Measurements from ENCODE around the gene MBNL1. TPM values are rescaled to one million over a fixed set of nuclear protein-coding genes. Genes with fewer than 3 reads are reported as not detected.

Gene MBNL1
- total and polyA plus RNA-seq, 4 donors = 17.1 to 110 (median 62.3) TPM

GRCh38 chr3:152276681-152277080, 8.0 kb downstream of the MBNL1 start:
- Histone ChIP-seq H3K9ac (ENCODE audit: low read depth in 1 of 2, low read length in 2 of 2) (no peak overlapping the region), H3K4me1 (ENCODE audit: control insufficient read depth in 4 of 4, insufficient read depth in 4 of 4, low read length in 3 of 4) (peaks cover 6 to 46% (median 15%) of the 10 kb centered on the region in 4 donors), H3K36me3 (ENCODE audit: control insufficient read depth in 4 of 4, insufficient read depth in 3 of 4, low read depth in 1 of 4, low read length in 3 of 4) (no peaks in the 10 kb centered on the region), H3K4me3 (ENCODE audit: low read depth in 1 of 3, low read length in 3 of 3) (no peak overlapping the region), H3K27ac (ENCODE audit: low read depth in 1 of 2, low read length in 2 of 2) (no peak overlapping the region), H3K9me3 (ENCODE audit: control insufficient read depth in 4 of 4, low read length in 3 of 4) (no peaks in the 10 kb centered on the region), H3K27me3 (ENCODE audit: control insufficient read depth in 4 of 4, insufficient read depth in 4 of 4, low read length in 3 of 4) (no peaks in the 10 kb centered on the region)
- no peak for DNase-seq (ENCODE audit: low spot score)
- WGBS = 87% methylated on average over 1 of the region's 1 CpG
- TF ChIP-seq ATF3 (IDR thresholded peaks at IDR 0.05) (no peak), HNF4A (conservative IDR thresholded peaks at IDR 0.05) (no peak), ZBTB33 (IDR thresholded peaks at IDR 0.05) (no peak), REST (IDR thresholded peaks at IDR 0.05) (no peak), RXRA (IDR thresholded peaks at IDR 0.05) (no peak), TAF1 (conservative IDR thresholded peaks at IDR 0.05) (no peak), NR2F2 (IDR thresholded peaks at IDR 0.05) (no peak), HNF4G (IDR thresholded peaks at IDR 0.05) (no peak), FOXA1 (IDR thresholded peaks at IDR 0.05) (no peak), YY1 (IDR thresholded peaks at IDR 0.05) (no peak), JUND (IDR thresholded peaks at IDR 0.05) (no peak), GABPA (IDR thresholded peaks at IDR 0.05 in 1 of 2, conservative IDR thresholded peaks at IDR 0.05 in 1 of 2) (no peak), EGR1 (IDR thresholded peaks at IDR 0.05; ENCODE audit: low read depth in 2 of 2) (no peak)

GRCh38 chr3:152277198-152277597, 8.5 kb downstream of the MBNL1 start:
- Histone ChIP-seq H3K27me3 (ENCODE audit: control insufficient read depth in 4 of 4, insufficient read depth in 4 of 4, low read length in 3 of 4) (no peaks in the 10 kb centered on the region), H3K27ac (ENCODE audit: low read depth in 1 of 2, low read length in 2 of 2) (peak overlapping the region in 1 of 2 donors; percentile 49), H3K4me3 (ENCODE audit: low read depth in 1 of 3, low read length in 3 of 3) (no peak overlapping the region), H3K36me3 (ENCODE audit: control insufficient read depth in 4 of 4, insufficient read depth in 3 of 4, low read depth in 1 of 4, low read length in 3 of 4) (no peaks in the 10 kb centered on the region), H3K9ac (ENCODE audit: low read depth in 1 of 2, low read length in 2 of 2) (no peak overlapping the region), H3K9me3 (ENCODE audit: control insufficient read depth in 4 of 4, low read length in 3 of 4) (no peaks in the 10 kb centered on the region), H3K4me1 (ENCODE audit: control insufficient read depth in 4 of 4, insufficient read depth in 4 of 4, low read length in 3 of 4) (peaks cover 6 to 49% (median 15%) of the 10 kb centered on the region in 4 donors)
- no peak for DNase-seq (ENCODE audit: low spot score)
- WGBS = 7% methylated on average over 1 of the region's 1 CpG
- TF ChIP-seq ATF3 (IDR thresholded peaks at IDR 0.05) = no peak
- no peak for TF ChIP-seq EGR1 (IDR thresholded peaks at IDR 0.05; ENCODE audit: low read depth in 2 of 2)
- peak; percentile 45 to 46 for TF ChIP-seq HNF4A (conservative IDR thresholded peaks at IDR 0.05)
- TF ChIP-seq MAX (IDR thresholded peaks at IDR 0.05) = peak; percentile 54
- TF ChIP-seq REST (IDR thresholded peaks at IDR 0.05) = no peak
- TF ChIP-seq GABPA (IDR thresholded peaks at IDR 0.05 in 1 of 2, conservative IDR thresholded peaks at IDR 0.05 in 1 of 2) = no peak
- no peak for TF ChIP-seq ZBTB33 (IDR thresholded peaks at IDR 0.05)
- no peak for TF ChIP-seq FOXA2 (IDR thresholded peaks at IDR 0.05)
- no peak for TF ChIP-seq TAF1 (conservative IDR thresholded peaks at IDR 0.05)
- no peak for TF ChIP-seq SP1 (IDR thresholded peaks at IDR 0.05)
- no peak for TF ChIP-seq JUND (IDR thresholded peaks at IDR 0.05)
- no peak for TF ChIP-seq RAD21 (IDR thresholded peaks at IDR 0.05)
- TF ChIP-seq CTCF (IDR thresholded peaks at IDR 0.05; ENCODE audit: low read depth, low read length, missing input control) = no peak
- no peak for TF ChIP-seq FOXA1 (IDR thresholded peaks at IDR 0.05)

Data from liver (tissue), 9 donors.